Suprapubic skin (tissue), 4 donors: Measurements from ENCODE around the gene RGS2.

Experiments used
- CTCF ChIP-seq, 2 donors: fragments of 200-600 bp in 1 of 2; fragments of 450-650 bp in 1 of 2; sonication (generic) in 1 of 2; IDR thresholded peaks; one replicate each; pipeline ENCODE4 v1.5.1; 2016 to 2019; ENCODE audit warnings: antibody characterized with exemption in 2 of 2, mild to moderate bottlenecking in 1 of 2, moderate library complexity in 1 of 2
- EP300 ChIP-seq: sonication (generic); formaldehyde crosslinking; IDR thresholded peaks from one replicate; pipeline ENCODE4 v1.6.1; 2017; ENCODE audit warnings: antibody characterized with exemption
- POLR2A ChIP-seq, 2 donors: fragments of 450-650 bp; IDR thresholded peaks; one replicate each; pipeline ENCODE4 v1.6.1; 2017; ENCODE audit warnings: antibody characterized with exemption in 2 of 2, mild to moderate bottlenecking in 2 of 2, moderate library complexity in 2 of 2
- POLR2AphosphoS5 ChIP-seq, 3 donors: sonication (generic); formaldehyde crosslinking; IDR thresholded peaks; one replicate each; pipeline ENCODE4 v1.6.1; 2017; ENCODE audit warnings: antibody characterized with exemption in 3 of 3

GRCh38 chr1:192792628-192793027 lies 16.2 kb upstream of the RGS2 start:
- no peak for TF ChIP-seq CTCF (IDR thresholded peaks at IDR 0.05)
- TF ChIP-seq POLR2A (IDR thresholded peaks at IDR 0.05) = no peak
- no peak for TF ChIP-seq POLR2AphosphoS5 (IDR thresholded peaks at IDR 0.05)
- no peak for TF ChIP-seq EP300
